ENCODE data around the gene RINL.
"Not testable (repeated sequence)": the region's sequence is repeated elsewhere in the genome, so short reads cannot be mapped to it uniquely, and the experiment has no call there.

RINL gene

DNA sequence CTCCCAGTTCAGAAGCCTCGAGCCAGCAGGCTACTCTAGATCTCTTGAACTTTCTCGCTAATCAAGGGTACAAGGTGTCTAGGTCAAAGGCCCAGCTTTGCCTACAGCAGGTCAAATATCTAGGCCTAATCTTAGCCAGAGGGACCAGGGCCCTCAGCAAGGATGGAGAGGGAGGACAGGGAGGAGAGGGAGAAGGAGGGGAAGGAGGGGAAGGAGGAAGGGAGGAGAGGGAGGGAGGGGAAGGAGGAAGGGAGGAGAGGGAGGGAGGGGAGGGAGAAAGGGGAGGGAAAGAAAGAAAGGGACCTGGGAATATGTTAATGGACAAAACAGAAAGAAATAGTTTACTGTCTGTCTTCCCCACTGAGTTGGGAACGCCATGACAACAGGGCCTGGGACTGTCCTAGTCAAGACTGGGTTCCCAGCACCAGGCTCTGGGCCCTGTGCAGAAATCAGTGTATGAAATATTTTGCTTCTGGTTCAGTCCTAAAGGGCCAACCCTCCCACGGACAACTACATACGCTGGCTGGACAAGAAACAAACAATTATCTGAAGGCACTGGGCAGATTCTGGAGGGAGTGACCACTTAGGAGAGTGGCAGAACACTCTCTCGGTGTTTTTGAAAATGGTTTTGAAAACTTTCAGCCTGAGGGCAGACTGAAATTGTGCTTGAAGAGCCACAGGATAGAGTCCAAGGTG lies 51.1 kb downstream of the RINL start:
- Histone ChIP-seq H3K9me2 (replicated peaks; ENCODE audit: low read depth, low read length) (no peaks in the 10 kb centered on the region), H3K27me3 (ENCODE audit: insufficient read depth, low read length, poor library complexity, severe bottlenecking) (no peaks in the 10 kb centered on the region), H3K79me2 (ENCODE audit: insufficient read depth, low read length) (peaks cover 19% of the 10 kb centered on the region), H3K9me3 (ENCODE audit: insufficient read depth, low read depth, low read length) (no peaks in the 10 kb centered on the region), H3F3A (ENCODE audit: low read depth) (no peaks in the 10 kb centered on the region), H3K4me2 (ENCODE audit: low read depth, low read length, poor library complexity, severe bottlenecking) (no peak overlapping the region), H3K9ac (ENCODE audit: low read depth, low read length, poor library complexity, severe bottlenecking) (no peak overlapping the region), H4K20me1 (ENCODE audit: insufficient read depth, low read length, poor library complexity, severe bottlenecking) (no peaks in the 10 kb centered on the region), H3K4me3 (ENCODE audit: low read length, poor library complexity, severe bottlenecking) (no peak overlapping the region), H2AFZ (ENCODE audit: low read length) (no peak overlapping the region), H3K36me3 (ENCODE audit: insufficient read depth, low read length) (no peaks in the 10 kb centered on the region), H3K4me1 (ENCODE audit: insufficient read depth, low read length, poor library complexity, severe bottlenecking) (peaks cover 8% of the 10 kb centered on the region)
- no peak for TF ChIP-seq EZH2phosphoT487 (IDR thresholded peaks at IDR 0.05; ENCODE audit: borderline replicate concordance)
- TF ChIP-seq, protein P1, sequence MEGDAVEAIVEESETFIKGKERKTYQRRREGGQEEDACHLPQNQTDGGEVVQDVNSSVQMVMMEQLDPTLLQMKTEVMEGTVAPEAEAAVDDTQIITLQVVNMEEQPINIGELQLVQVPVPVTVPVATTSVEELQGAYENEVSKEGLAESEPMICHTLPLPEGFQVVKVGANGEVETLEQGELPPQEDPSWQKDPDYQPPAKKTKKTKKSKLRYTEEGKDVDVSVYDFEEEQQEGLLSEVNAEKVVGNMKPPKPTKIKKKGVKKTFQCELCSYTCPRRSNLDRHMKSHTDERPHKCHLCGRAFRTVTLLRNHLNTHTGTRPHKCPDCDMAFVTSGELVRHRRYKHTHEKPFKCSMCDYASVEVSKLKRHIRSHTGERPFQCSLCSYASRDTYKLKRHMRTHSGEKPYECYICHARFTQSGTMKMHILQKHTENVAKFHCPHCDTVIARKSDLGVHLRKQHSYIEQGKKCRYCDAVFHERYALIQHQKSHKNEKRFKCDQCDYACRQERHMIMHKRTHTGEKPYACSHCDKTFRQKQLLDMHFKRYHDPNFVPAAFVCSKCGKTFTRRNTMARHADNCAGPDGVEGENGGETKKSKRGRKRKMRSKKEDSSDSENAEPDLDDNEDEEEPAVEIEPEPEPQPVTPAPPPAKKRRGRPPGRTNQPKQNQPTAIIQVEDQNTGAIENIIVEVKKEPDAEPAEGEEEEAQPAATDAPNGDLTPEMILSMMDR (conservative IDR thresholded peaks at IDR 0.05; ENCODE audit: low read length) = no peak

DNA sequence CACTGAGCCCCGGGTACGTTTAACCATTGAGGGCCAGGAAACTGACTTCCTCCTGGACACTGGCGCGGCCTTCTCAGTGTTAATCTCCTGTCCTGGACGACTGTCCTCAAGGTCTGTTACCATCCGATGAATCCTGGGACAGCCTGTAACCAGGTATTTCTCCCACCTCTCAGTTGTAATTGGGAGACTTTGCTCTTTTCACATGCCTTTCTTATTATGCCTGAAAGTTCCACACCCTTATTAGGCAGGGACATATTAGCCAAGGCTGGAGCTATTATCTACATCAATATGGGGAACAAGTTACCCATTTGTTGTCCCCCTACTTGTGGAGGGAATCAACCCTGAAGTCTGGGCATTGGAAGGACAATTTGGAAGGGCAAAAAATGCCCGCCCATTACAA lies 52.1 kb downstream of the RINL start:
- not testable (repeated sequence) for H3K9me2 ChIP-seq (replicated peaks; ENCODE audit: low read depth, low read length); H3K9me3 ChIP-seq (ENCODE audit: insufficient read depth, low read depth, low read length); H2AFZ ChIP-seq (ENCODE audit: low read length); H3K4me2 ChIP-seq (ENCODE audit: low read depth, low read length, poor library complexity, severe bottlenecking); H3F3A ChIP-seq (ENCODE audit: low read depth); H3K4me3 ChIP-seq (ENCODE audit: low read length, poor library complexity, severe bottlenecking); H4K20me1 ChIP-seq (ENCODE audit: insufficient read depth, low read length, poor library complexity, severe bottlenecking); H3K9ac ChIP-seq (ENCODE audit: low read depth, low read length, poor library complexity, severe bottlenecking); H3K36me3 ChIP-seq (ENCODE audit: insufficient read depth, low read length); H3K27me3 ChIP-seq (ENCODE audit: insufficient read depth, low read length, poor library complexity, severe bottlenecking); H3K4me1 ChIP-seq (ENCODE audit: insufficient read depth, low read length, poor library complexity, severe bottlenecking)
- peaks cover 13% of the 10 kb centered on the region for H3K79me2 ChIP-seq (ENCODE audit: insufficient read depth, low read length)

DNA sequence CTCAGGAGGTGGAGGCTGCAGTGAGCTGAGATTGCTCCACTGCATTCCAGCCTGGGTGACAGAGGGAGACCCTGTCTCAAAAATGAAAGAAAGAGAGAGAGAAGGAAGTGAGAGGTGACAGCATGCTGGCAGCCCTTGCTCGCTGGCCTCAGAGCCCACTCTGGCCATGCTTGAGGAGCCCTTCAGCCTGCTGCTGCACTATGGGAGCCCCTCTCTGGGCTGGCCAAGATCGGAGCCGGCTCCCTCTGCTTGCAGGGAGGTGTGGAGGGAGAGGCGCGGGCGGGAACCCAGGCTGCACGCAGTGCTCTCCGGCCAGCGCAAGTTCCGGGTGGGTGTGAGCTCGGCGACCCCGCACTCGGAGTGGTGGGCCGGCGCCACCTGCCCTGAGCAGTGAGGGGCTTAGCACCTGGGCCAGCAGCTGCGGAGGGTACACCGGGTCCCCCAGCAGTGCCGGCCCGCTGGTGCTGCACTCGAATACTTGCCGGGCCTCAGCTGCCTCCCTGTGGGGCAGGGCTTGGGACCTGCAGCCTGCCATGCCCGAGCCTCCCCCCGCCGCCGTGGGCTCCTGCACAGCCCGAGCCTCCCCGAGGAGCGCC lies 56.7 kb downstream of the RINL start:
- not testable (repeated sequence) for H3F3A ChIP-seq (ENCODE audit: low read depth); H3K4me1 ChIP-seq (ENCODE audit: insufficient read depth, low read length, poor library complexity, severe bottlenecking); H3K27me3 ChIP-seq (ENCODE audit: insufficient read depth, low read length, poor library complexity, severe bottlenecking); H3K9me2 ChIP-seq (replicated peaks; ENCODE audit: low read depth, low read length); H3K79me2 ChIP-seq (ENCODE audit: insufficient read depth, low read length); H3K4me2 ChIP-seq (ENCODE audit: low read depth, low read length, poor library complexity, severe bottlenecking); H3K9ac ChIP-seq (ENCODE audit: low read depth, low read length, poor library complexity, severe bottlenecking); H2AFZ ChIP-seq (ENCODE audit: low read length); H4K20me1 ChIP-seq (ENCODE audit: insufficient read depth, low read length, poor library complexity, severe bottlenecking); H3K4me3 ChIP-seq (ENCODE audit: low read length, poor library complexity, severe bottlenecking); H3K9me3 ChIP-seq (ENCODE audit: insufficient read depth, low read depth, low read length); H3K36me3 ChIP-seq (ENCODE audit: insufficient read depth, low read length)

DNA sequence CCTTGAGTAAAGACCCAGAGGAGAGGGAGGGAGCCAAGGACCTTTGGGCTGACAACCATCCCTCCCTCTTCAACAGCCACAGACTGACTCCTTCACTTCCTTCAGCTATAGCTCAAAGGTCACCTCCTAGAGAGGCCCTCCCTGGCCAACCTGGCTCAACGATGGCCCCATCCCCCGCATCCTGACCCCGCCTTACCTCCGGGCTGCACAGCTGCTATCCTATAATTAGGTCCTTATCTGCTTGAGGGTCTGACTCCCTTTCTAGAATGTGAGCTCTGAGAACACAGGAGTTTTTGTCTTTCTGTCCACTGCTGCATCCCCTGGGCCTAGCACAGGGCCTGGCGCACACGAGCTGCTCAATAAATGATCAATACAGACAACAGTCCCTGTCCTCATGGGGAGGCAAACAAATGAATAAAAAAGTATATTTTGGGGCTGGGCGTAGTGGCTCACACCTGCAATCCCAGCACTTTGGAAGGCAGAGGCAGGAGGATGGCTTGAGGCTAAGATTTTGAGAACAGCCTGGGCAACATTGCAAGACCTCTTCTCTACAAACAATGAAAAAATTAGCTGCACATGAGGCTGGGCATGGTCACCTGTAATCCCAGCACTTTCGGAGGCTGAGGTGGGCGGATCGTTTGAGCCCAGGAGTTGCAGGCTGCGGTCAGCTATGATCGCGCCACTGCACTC lies 58.7 kb downstream of the RINL start:
- Histone ChIP-seq H3K36me3 (ENCODE audit: insufficient read depth, low read length) (peaks cover 12% of the 10 kb centered on the region; the same call in 1 of the 2 replicates), H3K9ac (ENCODE audit: low read depth, low read length, poor library complexity, severe bottlenecking) (no peak overlapping the region), H3K27me3 (ENCODE audit: insufficient read depth, low read length, poor library complexity, severe bottlenecking) (no peaks in the 10 kb centered on the region), H2AFZ (ENCODE audit: low read length) (no peak overlapping the region), H3K9me3 (ENCODE audit: insufficient read depth, low read depth, low read length) (no peaks in the 10 kb centered on the region), H3F3A (ENCODE audit: low read depth) (no peaks in the 10 kb centered on the region), H3K4me3 (ENCODE audit: low read length, poor library complexity, severe bottlenecking) (no peak overlapping the region), H3K4me1 (ENCODE audit: insufficient read depth, low read length, poor library complexity, severe bottlenecking) (no peaks in the 10 kb centered on the region), H3K4me2 (ENCODE audit: low read depth, low read length, poor library complexity, severe bottlenecking) (no peak overlapping the region), H3K79me2 (ENCODE audit: insufficient read depth, low read length) (no peaks in the 10 kb centered on the region), H3K9me2 (replicated peaks; ENCODE audit: low read depth, low read length) (no peaks in the 10 kb centered on the region), H4K20me1 (ENCODE audit: insufficient read depth, low read length, poor library complexity, severe bottlenecking) (no peaks in the 10 kb centered on the region)
- no peak for TF ChIP-seq EZH2phosphoT487 (IDR thresholded peaks at IDR 0.05; ENCODE audit: borderline replicate concordance)
- TF ChIP-seq, protein P1 (conservative IDR thresholded peaks at IDR 0.05; ENCODE audit: low read length) = no peak

Data from Loucy (cell line).